SK-N-SH treated with all-trans-retinoic acid at 6 μM for 48 hours (cell line): Measurements from ENCODE around the gene ZNF326.

Experiments used
- ATAC-seq: fragments of 200-7000 bp; cut with Tn5 transposase; 3 replicates; pipeline ENCODE4 v1.9.1; 2020; ENCODE audit warnings: mild to moderate bottlenecking, moderate library complexity
- ARNTL ChIP-seq: fragments of 450-650 bp; formaldehyde crosslinking; IDR thresholded peaks from 2 replicates; pipeline ENCODE4 v1.5.0; 2020; ENCODE audit warnings: low read depth, mild to moderate bottlenecking, moderate library complexity, borderline replicate concordance
- BACH2 ChIP-seq: fragments of 250-450 bp; sonication (Bioruptor Pico); IDR thresholded peaks from 2 replicates; pipeline ENCODE4 v1.9.0; 2021; ENCODE audit warnings: mild to moderate bottlenecking, borderline replicate concordance
- CSDC2 ChIP-seq: fragments of 250-450 bp; sonication (Bioruptor Pico); IDR thresholded peaks from 2 replicates; pipeline ENCODE4 v1.5.0; 2020; ENCODE audit warnings: mild to moderate bottlenecking, moderate library complexity
- ESRRG ChIP-seq: fragments of 250-450 bp; sonication (Bioruptor Pico); IDR thresholded peaks from 2 replicates; pipeline ENCODE4 v1.6.1; 2021; ENCODE audit warnings: mild to moderate bottlenecking
- GLIS3 ChIP-seq: fragments of 250-450 bp; sonication (Bioruptor Pico); IDR thresholded peaks from 2 replicates; pipeline ENCODE4 v1.5.0; 2020; ENCODE audit warnings: mild to moderate bottlenecking, moderate library complexity
- ISL1 ChIP-seq: fragments of 250-450 bp; sonication (Bioruptor Pico); IDR thresholded peaks from 2 replicates; pipeline ENCODE4 v2.1.2; 2022; ENCODE audit warnings: mild to moderate bottlenecking, moderate library complexity
- OSR1 ChIP-seq: fragments of 250-450 bp; sonication (Bioruptor Pico); IDR thresholded peaks from 2 replicates; pipeline ENCODE4 v1.8.0; 2022; ENCODE audit warnings: moderate library complexity, mild to moderate bottlenecking, inconsistent platforms
- PPARA ChIP-seq: fragments of 250-450 bp; sonication (Bioruptor Pico); IDR thresholded peaks from 2 replicates; pipeline ENCODE4 v1.5.0; 2020; ENCODE audit warnings: mild to moderate bottlenecking, borderline replicate concordance
- RARB ChIP-seq: fragments of 250-450 bp; sonication (Bioruptor Pico); IDR thresholded peaks from 2 replicates; pipeline ENCODE4 v1.8.0; 2021; ENCODE audit warnings: mild to moderate bottlenecking, moderate library complexity
- SNAI2 ChIP-seq: fragments of 250-450 bp; sonication (Bioruptor Pico); IDR thresholded peaks from 2 replicates; pipeline ENCODE4 v1.5.0; 2020; ENCODE audit warnings: mild to moderate bottlenecking, moderate library complexity
- TCF4 ChIP-seq: fragments of 250-450 bp; sonication (Bioruptor Pico); IDR thresholded peaks from 2 replicates; pipeline ENCODE4 v1.8.0; 2021; ENCODE audit warnings: mild to moderate bottlenecking, moderate library complexity, borderline replicate concordance
- TOX ChIP-seq: fragments of 250-450 bp; sonication (Bioruptor Pico); IDR thresholded peaks from 2 replicates; pipeline ENCODE4 v1.8.0; 2021; ENCODE audit warnings: mild to moderate bottlenecking, moderate library complexity, borderline replicate concordance
- ZC3H10 ChIP-seq: fragments of 250-450 bp; sonication (Bioruptor Pico); IDR thresholded peaks from 2 replicates; pipeline ENCODE4 v1.5.1; 2021; ENCODE audit warnings: mild to moderate bottlenecking, moderate library complexity
- ZFP3 ChIP-seq: fragments of 250-450 bp; sonication (Bioruptor Pico); IDR thresholded peaks from 2 replicates; pipeline ENCODE4 v1.5.0; 2020; ENCODE audit warnings: mild to moderate bottlenecking, moderate library complexity
- ZFP30 ChIP-seq: fragments of 450-650 bp; formaldehyde crosslinking; IDR thresholded peaks from 2 replicates; pipeline ENCODE4 v1.5.0; 2022; ENCODE audit warnings: mild to moderate bottlenecking, moderate library complexity
- ZNF70 ChIP-seq: fragments of 450-650 bp; formaldehyde crosslinking; IDR thresholded peaks from 2 replicates; pipeline ENCODE4 v1.5.0; 2020; ENCODE audit warnings: mild to moderate bottlenecking, moderate library complexity
- ZNF8 ChIP-seq: fragments of 450-650 bp; formaldehyde crosslinking; IDR thresholded peaks from 2 replicates; pipeline ENCODE4 v1.5.0; 2020; ENCODE audit warnings: mild to moderate bottlenecking, moderate library complexity
- TF ChIP-seq, protein P1 (sequence below): fragments of 250-450 bp; sonication (Bioruptor Pico); IDR thresholded peaks from 2 replicates; pipeline ENCODE4 v1.5.1; 2020; ENCODE audit warnings: low read depth, mild to moderate bottlenecking, moderate library complexity
- TF ChIP-seq, protein P2 (sequence below): fragments of 250-450 bp; sonication (Bioruptor Pico); IDR thresholded peaks from 2 replicates; pipeline ENCODE4 v1.8.0; 2020; ENCODE audit warnings: mild to moderate bottlenecking, moderate library complexity, borderline replicate concordance
- TF ChIP-seq, protein P3 (sequence below): fragments of 250-450 bp; sonication (Bioruptor Pico); IDR thresholded peaks from 2 replicates; pipeline ENCODE4 v1.5.0; 2020; ENCODE audit warnings: mild to moderate bottlenecking, moderate library complexity
- TF ChIP-seq, protein P4 (sequence below): fragments of 250-450 bp; sonication (Bioruptor Pico); IDR thresholded peaks from 2 replicates; pipeline ENCODE4 v1.8.0; 2021; ENCODE audit warnings: low read depth, mild to moderate bottlenecking, moderate library complexity, borderline replicate concordance

ZNF326 gene

DNA sequence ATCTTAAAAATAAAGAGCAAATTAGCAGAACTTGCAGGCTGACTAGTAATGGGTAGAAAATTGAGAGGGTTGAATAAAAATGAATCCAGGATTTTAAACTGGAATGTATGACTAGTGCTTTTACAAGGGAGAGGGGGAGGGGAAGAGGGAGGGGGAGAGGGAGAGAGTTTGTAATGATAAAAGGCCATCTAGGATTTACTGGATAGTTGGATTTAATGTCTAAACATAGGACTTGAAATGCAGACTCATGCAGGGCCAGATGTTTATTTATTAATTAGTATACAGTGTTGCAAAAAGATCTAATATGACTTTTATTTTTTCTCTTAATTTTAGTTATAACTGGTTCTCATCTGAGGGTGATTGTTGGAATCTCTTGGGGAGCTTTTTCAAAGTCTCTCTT lies 4.3 kb downstream of the ZNF326 start:
- TF ChIP-seq ZC3H10 (CRISPR knock-in tag) (no peak), CSDC2 (CRISPR knock-in tag) (no peak)
- ATAC-seq, result no peak

DNA sequence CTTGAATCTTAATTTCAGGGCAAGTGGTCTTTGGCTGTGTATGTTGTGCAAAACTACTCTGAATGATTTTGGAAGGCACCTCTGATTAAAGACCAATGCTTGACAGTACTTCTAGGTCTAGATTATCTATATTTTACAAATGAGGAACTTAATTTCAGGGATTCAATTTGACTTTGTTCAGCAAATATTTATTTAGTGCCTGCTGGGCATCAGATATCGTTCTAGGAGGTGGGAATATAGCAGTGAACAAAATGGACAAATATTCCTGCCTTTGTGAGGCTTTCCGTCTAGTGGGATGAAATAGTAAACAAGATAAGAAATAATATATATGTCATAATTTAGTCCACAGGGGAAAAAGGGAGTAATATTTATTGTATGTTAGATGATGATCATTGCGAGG lies 4.7 kb downstream of the ZNF326 start:
- ATAC-seq, result no peak
- TF ChIP-seq SNAI2 (CRISPR knock-in tag) (no peak), ZFP30 (CRISPR knock-in tag) (no peak), OSR1 (CRISPR knock-in tag) (no peak), ZNF8 (CRISPR knock-in tag) (no peak), GLIS3 (CRISPR knock-in tag) (no peak), BACH2 (CRISPR knock-in tag) (no peak), ESRRG (CRISPR knock-in tag) (no peak), ZFP3 (CRISPR knock-in tag) (no peak), TOX (CRISPR knock-in tag) (no peak), TCF4 (CRISPR knock-in tag) (no peak), CSDC2 (CRISPR knock-in tag) (no peak), ISL1 (CRISPR knock-in tag) (no peak), ARNTL (CRISPR knock-in tag) (no peak), ZNF70 (CRISPR knock-in tag) (no peak)
- TF ChIP-seq, protein P1, sequence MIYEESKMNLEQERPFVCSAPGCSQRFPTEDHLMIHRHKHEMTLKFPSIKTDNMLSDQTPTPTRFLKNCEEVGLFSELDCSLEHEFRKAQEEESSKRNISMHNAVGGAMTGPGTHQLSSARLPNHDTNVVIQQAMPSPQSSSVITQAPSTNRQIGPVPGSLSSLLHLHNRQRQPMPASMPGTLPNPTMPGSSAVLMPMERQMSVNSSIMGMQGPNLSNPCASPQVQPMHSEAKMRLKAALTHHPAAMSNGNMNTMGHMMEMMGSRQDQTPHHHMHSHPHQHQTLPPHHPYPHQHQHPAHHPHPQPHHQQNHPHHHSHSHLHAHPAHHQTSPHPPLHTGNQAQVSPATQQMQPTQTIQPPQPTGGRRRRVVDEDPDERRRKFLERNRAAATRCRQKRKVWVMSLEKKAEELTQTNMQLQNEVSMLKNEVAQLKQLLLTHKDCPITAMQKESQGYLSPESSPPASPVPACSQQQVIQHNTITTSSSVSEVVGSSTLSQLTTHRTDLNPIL (CRISPR knock-in tag), result no peak
- TF ChIP-seq, protein P2, sequence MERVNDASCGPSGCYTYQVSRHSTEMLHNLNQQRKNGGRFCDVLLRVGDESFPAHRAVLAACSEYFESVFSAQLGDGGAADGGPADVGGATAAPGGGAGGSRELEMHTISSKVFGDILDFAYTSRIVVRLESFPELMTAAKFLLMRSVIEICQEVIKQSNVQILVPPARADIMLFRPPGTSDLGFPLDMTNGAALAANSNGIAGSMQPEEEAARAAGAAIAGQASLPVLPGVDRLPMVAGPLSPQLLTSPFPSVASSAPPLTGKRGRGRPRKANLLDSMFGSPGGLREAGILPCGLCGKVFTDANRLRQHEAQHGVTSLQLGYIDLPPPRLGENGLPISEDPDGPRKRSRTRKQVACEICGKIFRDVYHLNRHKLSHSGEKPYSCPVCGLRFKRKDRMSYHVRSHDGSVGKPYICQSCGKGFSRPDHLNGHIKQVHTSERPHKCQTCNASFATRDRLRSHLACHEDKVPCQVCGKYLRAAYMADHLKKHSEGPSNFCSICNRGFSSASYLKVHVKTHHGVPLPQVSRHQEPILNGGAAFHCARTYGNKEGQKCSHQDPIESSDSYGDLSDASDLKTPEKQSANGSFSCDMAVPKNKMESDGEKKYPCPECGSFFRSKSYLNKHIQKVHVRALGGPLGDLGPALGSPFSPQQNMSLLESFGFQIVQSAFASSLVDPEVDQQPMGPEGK (CRISPR knock-in tag), result no peak
- TF ChIP-seq, protein P3, sequence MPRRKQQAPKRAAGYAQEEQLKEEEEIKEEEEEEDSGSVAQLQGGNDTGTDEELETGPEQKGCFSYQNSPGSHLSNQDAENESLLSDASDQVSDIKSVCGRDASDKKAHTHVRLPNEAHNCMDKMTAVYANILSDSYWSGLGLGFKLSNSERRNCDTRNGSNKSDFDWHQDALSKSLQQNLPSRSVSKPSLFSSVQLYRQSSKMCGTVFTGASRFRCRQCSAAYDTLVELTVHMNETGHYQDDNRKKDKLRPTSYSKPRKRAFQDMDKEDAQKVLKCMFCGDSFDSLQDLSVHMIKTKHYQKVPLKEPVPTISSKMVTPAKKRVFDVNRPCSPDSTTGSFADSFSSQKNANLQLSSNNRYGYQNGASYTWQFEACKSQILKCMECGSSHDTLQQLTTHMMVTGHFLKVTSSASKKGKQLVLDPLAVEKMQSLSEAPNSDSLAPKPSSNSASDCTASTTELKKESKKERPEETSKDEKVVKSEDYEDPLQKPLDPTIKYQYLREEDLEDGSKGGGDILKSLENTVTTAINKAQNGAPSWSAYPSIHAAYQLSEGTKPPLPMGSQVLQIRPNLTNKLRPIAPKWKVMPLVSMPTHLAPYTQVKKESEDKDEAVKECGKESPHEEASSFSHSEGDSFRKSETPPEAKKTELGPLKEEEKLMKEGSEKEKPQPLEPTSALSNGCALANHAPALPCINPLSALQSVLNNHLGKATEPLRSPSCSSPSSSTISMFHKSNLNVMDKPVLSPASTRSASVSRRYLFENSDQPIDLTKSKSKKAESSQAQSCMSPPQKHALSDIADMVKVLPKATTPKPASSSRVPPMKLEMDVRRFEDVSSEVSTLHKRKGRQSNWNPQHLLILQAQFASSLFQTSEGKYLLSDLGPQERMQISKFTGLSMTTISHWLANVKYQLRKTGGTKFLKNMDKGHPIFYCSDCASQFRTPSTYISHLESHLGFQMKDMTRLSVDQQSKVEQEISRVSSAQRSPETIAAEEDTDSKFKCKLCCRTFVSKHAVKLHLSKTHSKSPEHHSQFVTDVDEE (CRISPR knock-in tag), result no peak
- TF ChIP-seq, protein P4, sequence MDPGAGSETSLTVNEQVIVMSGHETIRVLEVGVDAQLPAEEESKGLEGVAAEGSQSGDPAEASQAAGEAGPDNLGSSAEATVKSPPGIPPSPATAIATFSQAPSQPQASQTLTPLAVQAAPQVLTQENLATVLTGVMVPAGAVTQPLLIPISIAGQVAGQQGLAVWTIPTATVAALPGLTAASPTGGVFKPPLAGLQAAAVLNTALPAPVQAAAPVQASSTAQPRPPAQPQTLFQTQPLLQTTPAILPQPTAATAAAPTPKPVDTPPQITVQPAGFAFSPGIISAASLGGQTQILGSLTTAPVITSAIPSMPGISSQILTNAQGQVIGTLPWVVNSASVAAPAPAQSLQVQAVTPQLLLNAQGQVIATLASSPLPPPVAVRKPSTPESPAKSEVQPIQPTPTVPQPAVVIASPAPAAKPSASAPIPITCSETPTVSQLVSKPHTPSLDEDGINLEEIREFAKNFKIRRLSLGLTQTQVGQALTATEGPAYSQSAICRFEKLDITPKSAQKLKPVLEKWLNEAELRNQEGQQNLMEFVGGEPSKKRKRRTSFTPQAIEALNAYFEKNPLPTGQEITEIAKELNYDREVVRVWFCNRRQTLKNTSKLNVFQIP, result no peak

DNA sequence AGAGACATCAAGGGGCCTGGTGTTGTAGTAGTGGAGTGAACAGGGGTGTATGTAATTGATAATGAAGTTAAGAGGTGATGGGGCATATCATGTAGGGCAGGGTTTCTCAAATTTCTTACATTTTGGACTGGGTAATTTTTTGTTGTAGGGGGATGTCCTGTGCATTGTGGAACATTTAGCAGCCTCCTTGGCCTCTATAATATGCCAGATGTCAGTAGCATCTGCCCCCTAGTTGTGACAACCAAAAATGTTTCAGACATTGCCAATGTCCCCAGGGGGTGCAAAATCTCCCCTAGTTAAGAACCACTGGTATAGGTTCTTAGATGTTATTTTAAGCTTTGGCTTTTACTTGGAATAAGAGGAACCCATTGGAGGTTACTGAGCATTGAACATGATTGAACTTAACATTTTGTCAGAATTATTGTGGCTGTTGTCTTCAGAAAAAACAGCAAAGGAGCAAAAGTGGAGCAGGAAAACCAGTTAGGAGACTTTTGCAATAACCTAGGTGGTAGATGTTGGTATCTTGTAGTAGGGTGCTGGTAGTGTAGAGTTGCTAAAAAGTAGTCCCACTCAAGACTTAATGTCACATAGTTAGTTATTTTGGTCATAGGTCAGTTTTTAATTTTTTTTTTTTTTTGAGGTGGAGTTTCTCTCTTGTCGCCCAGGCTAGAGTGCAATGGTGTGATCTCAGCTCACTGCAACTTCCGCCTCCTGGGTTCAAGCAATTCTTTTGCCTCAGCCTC lies 6.2 kb downstream of the ZNF326 start:
- no peak for ATAC-seq

More for the DNA sequence above, 6.2 kb downstream of the ZNF326 start:
- TF ChIP-seq SNAI2 (CRISPR knock-in tag) (no peak), ZC3H10 (CRISPR knock-in tag) (no peak), OSR1 (CRISPR knock-in tag) (no peak), PPARA (no peak), RARB (no peak), GLIS3 (CRISPR knock-in tag) (no peak), ARNTL (CRISPR knock-in tag) (no peak), BACH2 (CRISPR knock-in tag) (no peak)
- TF ChIP-seq, protein P3 (CRISPR knock-in tag), result no peak
- TF ChIP-seq, protein P1 (CRISPR knock-in tag), result no peak
- TF ChIP-seq, protein P2 (CRISPR knock-in tag), result no peak
